GM12801 (cell line): ENCODE data around the gene SPTBN5.

ENCODE experiments used
- TF ChIP-seq, protein P1 (sequence below): IDR thresholded peaks from one replicate; pipeline ENCODE4 v1.5.1; 2011; ENCODE audit warnings: control low read depth; ENCODE audit not compliant: insufficient read length; ENCODE audit errors: extremely low read depth

SPTBN5 gene

DNA sequence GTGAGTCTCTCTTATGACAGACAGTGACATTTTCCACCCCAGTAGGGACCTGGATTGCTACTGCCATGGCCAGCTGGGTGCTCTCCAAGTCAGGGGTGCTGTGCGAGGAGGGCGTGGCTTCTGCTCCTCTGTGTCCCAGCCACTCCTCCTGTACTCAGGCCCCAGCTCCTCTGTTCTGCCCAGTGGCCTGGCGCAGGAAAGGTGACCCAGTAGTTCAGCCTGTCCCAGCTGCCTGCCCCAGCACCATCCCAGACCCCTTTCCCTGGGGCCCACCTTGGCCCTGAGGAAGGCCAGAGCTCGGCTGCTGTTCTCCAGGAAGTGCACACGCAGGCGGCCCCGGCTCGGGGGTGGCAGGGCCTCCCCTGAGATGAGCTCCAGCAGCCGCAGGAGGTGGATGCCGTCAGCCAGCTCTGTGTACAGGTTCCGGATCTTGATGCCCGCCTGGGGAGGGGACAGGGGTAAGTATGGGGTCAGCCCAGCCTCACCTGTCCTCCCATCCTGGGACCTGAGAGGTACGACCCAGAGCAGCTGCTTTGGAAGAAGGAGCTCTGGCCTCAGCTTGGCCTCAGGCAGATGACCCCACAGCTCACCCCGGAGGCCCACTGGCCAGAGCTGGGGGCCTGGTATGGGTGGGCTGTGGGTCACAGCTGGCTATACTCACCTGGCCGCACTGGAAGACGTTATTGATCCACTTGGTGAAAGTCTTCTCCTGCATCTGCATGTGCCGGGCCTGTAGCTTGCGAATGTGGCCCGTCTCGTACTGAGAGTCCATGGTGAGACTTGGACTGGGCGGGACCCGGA is 1.0 kb downstream of the SPTBN5 start:
- TF ChIP-seq, protein P1, sequence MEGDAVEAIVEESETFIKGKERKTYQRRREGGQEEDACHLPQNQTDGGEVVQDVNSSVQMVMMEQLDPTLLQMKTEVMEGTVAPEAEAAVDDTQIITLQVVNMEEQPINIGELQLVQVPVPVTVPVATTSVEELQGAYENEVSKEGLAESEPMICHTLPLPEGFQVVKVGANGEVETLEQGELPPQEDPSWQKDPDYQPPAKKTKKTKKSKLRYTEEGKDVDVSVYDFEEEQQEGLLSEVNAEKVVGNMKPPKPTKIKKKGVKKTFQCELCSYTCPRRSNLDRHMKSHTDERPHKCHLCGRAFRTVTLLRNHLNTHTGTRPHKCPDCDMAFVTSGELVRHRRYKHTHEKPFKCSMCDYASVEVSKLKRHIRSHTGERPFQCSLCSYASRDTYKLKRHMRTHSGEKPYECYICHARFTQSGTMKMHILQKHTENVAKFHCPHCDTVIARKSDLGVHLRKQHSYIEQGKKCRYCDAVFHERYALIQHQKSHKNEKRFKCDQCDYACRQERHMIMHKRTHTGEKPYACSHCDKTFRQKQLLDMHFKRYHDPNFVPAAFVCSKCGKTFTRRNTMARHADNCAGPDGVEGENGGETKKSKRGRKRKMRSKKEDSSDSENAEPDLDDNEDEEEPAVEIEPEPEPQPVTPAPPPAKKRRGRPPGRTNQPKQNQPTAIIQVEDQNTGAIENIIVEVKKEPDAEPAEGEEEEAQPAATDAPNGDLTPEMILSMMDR = no peak

DNA sequence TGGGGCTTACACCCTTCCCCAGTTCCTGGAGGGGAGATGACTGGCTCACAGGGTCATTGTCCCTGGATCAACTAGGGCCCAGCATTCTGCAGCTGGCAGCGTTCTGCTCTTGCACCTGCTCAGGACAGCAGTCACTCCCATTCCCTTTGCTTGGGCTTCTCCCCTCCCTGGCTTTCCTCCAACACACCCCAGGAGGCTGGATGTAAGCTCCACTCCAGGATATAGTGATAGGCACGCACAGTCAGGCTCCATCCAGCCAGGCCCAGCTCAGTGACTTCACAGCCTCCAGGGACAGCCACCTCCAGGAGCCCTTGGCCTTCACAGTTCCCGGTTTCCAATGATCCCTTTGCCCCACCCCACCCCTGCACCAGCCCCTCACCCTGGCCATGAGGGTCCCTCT is 1.9 kb downstream of the SPTBN5 start:
- TF ChIP-seq, protein P1 = no peak

DNA sequence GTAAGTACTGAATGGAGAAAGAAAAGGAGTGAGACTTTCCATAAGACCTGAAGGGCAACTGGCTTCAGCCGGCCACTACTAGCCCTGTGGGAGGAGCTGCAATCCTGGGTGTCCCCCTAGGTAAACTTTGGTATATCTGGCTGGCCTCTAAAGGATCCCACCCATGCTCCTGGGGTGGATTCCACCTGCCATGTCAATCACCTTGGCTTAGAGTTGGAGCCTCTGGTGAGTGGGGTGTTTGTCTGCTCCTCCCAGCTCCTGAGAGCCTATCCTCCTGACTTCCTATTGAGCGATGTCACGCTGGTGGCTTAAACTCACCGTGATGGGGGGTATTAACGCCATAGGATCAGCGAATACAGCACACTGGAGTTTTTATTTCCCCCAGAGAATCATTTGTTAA is 2.6 kb downstream of the SPTBN5 start:
- TF ChIP-seq, protein P1 = no peak

DNA sequence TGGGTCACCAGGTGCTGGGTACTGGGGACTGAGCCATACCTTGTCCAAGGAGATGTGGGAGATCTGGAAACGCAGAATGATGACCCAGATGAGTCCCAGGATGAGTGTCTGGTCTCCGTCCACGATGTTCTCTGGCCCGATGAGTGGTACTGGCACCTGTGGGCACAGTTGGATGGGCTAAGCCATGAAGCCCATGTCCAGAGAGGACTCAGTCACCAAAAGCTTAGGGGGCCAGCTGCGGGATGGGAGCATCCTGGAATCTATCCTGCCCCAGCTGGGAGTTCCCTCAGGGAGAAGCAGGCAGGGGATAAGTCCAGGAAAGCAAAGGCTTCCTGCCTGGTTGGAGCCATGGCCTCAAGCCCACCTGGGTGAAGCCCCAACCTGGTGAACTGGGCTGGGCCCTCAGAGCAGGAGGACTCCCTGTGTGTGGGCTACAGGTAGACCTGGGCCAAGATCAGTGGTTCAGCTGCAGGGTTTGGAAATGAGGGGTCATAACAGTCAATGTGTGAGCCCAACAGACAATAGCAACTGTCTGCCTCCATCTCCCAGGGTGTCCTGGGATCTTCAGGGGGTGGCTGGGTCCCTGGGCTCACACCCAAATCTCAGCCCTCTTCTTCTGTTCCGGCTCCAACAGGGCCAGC is 3.7 kb downstream of the SPTBN5 start:
- TF ChIP-seq, protein P1 = no peak

DNA sequence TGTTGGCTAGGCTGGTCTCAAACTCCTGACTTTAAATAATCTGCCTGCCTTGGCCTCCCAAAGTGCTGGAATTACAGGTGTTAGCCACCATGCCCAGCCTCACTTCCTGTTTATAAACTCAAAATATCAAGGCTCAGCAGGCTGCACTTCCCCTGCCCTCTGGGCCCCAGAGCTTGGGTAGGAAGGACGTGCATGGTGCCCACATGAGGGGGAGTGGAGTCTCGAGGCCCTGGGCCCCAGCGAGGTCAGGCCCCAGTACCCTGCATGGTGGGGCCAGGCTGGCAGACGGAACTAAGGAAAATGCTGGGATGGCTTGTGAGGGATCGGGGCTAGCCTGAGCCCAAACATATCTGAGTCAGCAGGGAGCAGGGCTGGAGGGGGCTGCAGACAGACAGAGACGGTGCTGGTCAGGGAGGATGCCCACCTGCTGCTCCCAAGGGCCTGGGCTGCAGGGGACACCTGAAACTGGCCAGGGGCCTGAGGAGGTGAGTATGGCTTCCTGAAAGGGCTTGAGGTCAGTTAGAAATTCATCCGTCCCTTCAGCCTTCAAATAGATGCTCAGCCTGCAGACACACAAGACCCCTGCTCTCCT is 5.1 kb downstream of the SPTBN5 start:
- TF ChIP-seq, protein P1 = no peak

DNA sequence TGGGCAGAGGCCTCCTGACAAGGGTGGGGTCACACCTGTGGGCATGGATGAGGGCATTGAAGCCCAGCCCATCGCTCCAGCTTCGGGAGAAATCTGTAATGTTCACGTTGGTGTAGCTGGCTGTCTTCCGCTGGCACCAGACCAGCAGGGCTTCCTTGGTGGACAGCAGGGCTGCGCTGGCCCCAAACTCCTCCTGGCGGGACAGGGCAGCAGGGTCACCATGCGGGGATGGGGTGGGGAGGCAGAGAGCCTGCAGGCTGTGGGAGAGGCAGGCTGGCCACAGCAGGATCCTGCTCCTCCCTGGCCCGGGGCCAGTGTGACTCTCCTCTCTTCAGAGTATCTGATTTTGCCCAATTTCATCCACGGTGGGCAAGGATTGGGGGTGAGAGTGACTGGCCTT is 6.0 kb downstream of the SPTBN5 start:
- TF ChIP-seq, protein P1 = no peak

DNA sequence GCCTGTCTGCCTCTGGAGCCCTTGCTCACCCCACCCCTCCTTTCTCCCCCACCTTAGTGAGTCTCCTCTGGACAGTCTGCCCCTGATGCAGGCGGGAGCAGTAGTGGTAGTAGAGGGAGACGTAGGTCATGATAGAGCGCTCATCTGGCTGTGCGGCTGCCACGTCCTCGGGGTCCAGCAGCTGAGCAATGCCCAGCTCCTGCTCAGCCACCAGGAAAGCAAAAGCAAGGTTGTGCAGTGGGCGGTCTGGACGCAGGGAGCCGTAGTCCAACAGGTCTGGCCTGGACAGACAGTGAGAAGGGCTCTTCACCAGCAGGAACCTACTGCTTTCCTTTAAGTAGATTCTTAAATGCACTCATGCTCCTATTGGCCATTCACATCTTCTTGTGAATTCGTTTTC is 6.7 kb downstream of the SPTBN5 start:
- TF ChIP-seq, protein P1 = no peak
